OCI-LY1 (cell line): Measurements from ENCODE around the gene TMSB15B.
"Not testable (repeated sequence)": the region's sequence is repeated elsewhere in the genome, so short reads cannot be mapped to it uniquely, and the experiment has no call there.

Experiments
- H2AFZ ChIP-seq: fragments of 200-600 bp; sonication (generic), shearing (Covaris generic); 2 replicates; pipeline ENCODE4 v1.6.0; 2014; ENCODE audit warnings: antibody characterized with exemption, mild to moderate bottlenecking, low read length
- H3F3A ChIP-seq: fragments of 200-600 bp; sonication (generic), shearing (Covaris generic); 2 replicates; pipeline ENCODE4 v1.6.0; 2014; ENCODE audit warnings: mild to moderate bottlenecking, antibody characterized with exemption, low read length, moderate library complexity; ENCODE audit not compliant: insufficient read depth
- H3K27ac ChIP-seq: fragments of 200-600 bp; sonication (generic); 2 replicates; pipeline ENCODE4 v1.5.1; 2014; ENCODE audit warnings: low read length, mixed run types, mild to moderate bottlenecking, low read depth; ENCODE audit not compliant: poor library complexity, severe bottlenecking
- H3K27me3 ChIP-seq: fragments of 200-600 bp; sonication (generic); 2 replicates; pipeline ENCODE4 v1.6.0; 2014; ENCODE audit warnings: antibody characterized with exemption, mild to moderate bottlenecking, low read length, moderate library complexity; ENCODE audit not compliant: insufficient read depth
- H3K36me3 ChIP-seq: fragments of 200-600 bp; sonication (generic); 2 replicates; pipeline ENCODE4 v1.6.1; 2014; ENCODE audit warnings: mild to moderate bottlenecking, antibody characterized with exemption, low read length, moderate library complexity, mixed read lengths; ENCODE audit not compliant: insufficient read depth
- H3K4me1 ChIP-seq: fragments of 200-600 bp; sonication (generic); 2 replicates; pipeline ENCODE4 v1.5.1; 2014; ENCODE audit warnings: mild to moderate bottlenecking, low read length, moderate library complexity; ENCODE audit not compliant: insufficient read depth, severe bottlenecking
- H3K4me2 ChIP-seq: fragments of 200-600 bp; sonication (generic), shearing (Covaris generic); 2 replicates; pipeline ENCODE4 v1.6.1; 2014; ENCODE audit warnings: low read length
- H3K4me3 ChIP-seq: fragments of 200-600 bp; sonication (generic); 2 replicates; pipeline ENCODE4 v1.5.1; 2014; ENCODE audit warnings: low read length, low read depth, mild to moderate bottlenecking, mixed read lengths; ENCODE audit not compliant: poor library complexity, severe bottlenecking
- H3K79me2 ChIP-seq: fragments of 200-600 bp; shearing (Covaris generic); 2 replicates; pipeline ENCODE4 v1.6.1; 2016; ENCODE audit warnings: mixed run types, low read length, mixed read lengths; ENCODE audit not compliant: insufficient read depth
- H3K9ac ChIP-seq: fragments of 200-600 bp; sonication (generic), shearing (Covaris generic); 2 replicates; pipeline ENCODE4 v1.6.1; 2014; ENCODE audit warnings: mild to moderate bottlenecking, low read length, mixed read lengths
- H3K9me2 ChIP-seq: fragments of 200-600 bp; sonication (generic), shearing (Covaris generic); 2 replicates; pipeline ENCODE4 v1.6.1; 2014; ENCODE audit warnings: low read depth, mild to moderate bottlenecking, low read length, mixed read lengths
- H3K9me3 ChIP-seq: fragments of 200-600 bp; shearing (Covaris generic); 2 replicates; pipeline ENCODE4 v1.6.1; 2014; ENCODE audit warnings: low read length, mixed read lengths
- H4K20me1 ChIP-seq: fragments of 200-600 bp; sonication (generic), shearing (Covaris generic); 2 replicates; pipeline ENCODE4 v1.6.0; 2016; ENCODE audit warnings: mild to moderate bottlenecking, low read length; ENCODE audit not compliant: insufficient read depth
- EZH2 ChIP-seq: fragments of 200-600 bp; sonication (generic), shearing (Covaris generic); IDR thresholded peaks from 2 replicates; pipeline ENCODE4 v1.8.0; 2017; ENCODE audit warnings: borderline replicate concordance, mixed run types, mild to moderate bottlenecking, antibody characterized with exemption, low read length, moderate library complexity, mixed read lengths
- TF ChIP-seq, protein P1 (sequence below): fragments of 200-600 bp; sonication (generic), shearing (Covaris generic); IDR thresholded peaks from 2 replicates; pipeline ENCODE4 v1.5.1; 2017; ENCODE audit warnings: mild to moderate bottlenecking, antibody characterized with exemption, low read length, moderate library complexity, mixed read lengths

TMSB15B gene

DNA sequence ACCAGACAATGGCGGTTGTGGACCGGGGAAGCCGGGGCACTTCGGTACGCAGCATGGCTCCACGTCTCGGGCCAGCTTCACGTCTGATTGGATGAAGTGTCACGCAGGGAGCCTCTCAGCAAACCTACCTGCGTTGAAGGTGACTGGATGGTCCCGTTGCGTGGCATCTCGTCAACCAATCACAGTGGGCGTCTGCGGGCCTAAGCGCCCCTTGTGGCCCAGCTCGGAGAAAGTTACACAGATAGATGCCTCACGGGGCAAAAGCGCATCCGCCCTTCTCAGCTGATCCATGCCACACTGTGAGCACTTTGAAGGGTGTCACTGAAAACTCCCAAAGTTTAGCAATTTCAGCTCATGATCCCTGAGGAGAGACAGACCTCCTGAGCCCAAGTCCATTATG lies 51.2 kb downstream of the TMSB15B start, which contains the start of gene H2BW1:
H2BW1 (minus strand) TSS at position 103 of the 400 bp plus-strand sequence. CDS start 132 bp downstream, outside the sequence.
- no peaks in the 10 kb centered on the region for H3K79me2 ChIP-seq
- no peaks in the 10 kb centered on the region for H3K36me3 ChIP-seq
- no peak within 1 kb of the TSS for H3K4me3 ChIP-seq
- H3K9me2 ChIP-seq, result no peaks in the 10 kb centered on the region
- H3F3A ChIP-seq, result no peaks in the 10 kb centered on the region
- H3K27ac ChIP-seq, result no peak within 1 kb of the TSS
- H3K9ac ChIP-seq, result no peak within 1 kb of the TSS
- no peak within 1 kb of the TSS for H2AFZ ChIP-seq
- no peaks in the 10 kb centered on the region for H4K20me1 ChIP-seq
- no peaks in the 10 kb centered on the region for H3K9me3 ChIP-seq
- H3K27me3 ChIP-seq, result no peaks in the 10 kb centered on the region
- no peak for TF ChIP-seq EZH2
- TF ChIP-seq, protein P1, sequence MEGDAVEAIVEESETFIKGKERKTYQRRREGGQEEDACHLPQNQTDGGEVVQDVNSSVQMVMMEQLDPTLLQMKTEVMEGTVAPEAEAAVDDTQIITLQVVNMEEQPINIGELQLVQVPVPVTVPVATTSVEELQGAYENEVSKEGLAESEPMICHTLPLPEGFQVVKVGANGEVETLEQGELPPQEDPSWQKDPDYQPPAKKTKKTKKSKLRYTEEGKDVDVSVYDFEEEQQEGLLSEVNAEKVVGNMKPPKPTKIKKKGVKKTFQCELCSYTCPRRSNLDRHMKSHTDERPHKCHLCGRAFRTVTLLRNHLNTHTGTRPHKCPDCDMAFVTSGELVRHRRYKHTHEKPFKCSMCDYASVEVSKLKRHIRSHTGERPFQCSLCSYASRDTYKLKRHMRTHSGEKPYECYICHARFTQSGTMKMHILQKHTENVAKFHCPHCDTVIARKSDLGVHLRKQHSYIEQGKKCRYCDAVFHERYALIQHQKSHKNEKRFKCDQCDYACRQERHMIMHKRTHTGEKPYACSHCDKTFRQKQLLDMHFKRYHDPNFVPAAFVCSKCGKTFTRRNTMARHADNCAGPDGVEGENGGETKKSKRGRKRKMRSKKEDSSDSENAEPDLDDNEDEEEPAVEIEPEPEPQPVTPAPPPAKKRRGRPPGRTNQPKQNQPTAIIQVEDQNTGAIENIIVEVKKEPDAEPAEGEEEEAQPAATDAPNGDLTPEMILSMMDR, result no peak
- no peak within 1 kb of the TSS for H3K4me2 ChIP-seq
- no peaks in the 10 kb centered on the region for H3K4me1 ChIP-seq

GRCh38 chrX:104015576-104015975 lies 53.1 kb downstream of the TMSB15B start:
- not testable (repeated sequence) for H3F3A ChIP-seq, H3K9me3 ChIP-seq, H3K27me3 ChIP-seq, H2AFZ ChIP-seq, H4K20me1 ChIP-seq, H3K4me2 ChIP-seq, H3K9ac ChIP-seq, H3K9me2 ChIP-seq, H3K27ac ChIP-seq, H3K4me1 ChIP-seq, H3K36me3 ChIP-seq, H3K79me2 ChIP-seq, H3K4me3 ChIP-seq
